HG02610 (cell line): ENCODE measurements around the gene CDC37.
"Not testable (repeated sequence)": the region's sequence is repeated elsewhere in the genome, so short reads cannot be mapped to it uniquely, and the experiment has no call there.

ENCODE experiments used
- ATAC-seq: cut with Tn5 transposase; IDR thresholded peaks from one replicate; pipeline ENCODE4 v1.9.1; 2021; ENCODE audit warnings: mild to moderate bottlenecking, moderate library complexity; ENCODE audit not compliant: unreplicated experiment

The CDC37 gene

DNA sequence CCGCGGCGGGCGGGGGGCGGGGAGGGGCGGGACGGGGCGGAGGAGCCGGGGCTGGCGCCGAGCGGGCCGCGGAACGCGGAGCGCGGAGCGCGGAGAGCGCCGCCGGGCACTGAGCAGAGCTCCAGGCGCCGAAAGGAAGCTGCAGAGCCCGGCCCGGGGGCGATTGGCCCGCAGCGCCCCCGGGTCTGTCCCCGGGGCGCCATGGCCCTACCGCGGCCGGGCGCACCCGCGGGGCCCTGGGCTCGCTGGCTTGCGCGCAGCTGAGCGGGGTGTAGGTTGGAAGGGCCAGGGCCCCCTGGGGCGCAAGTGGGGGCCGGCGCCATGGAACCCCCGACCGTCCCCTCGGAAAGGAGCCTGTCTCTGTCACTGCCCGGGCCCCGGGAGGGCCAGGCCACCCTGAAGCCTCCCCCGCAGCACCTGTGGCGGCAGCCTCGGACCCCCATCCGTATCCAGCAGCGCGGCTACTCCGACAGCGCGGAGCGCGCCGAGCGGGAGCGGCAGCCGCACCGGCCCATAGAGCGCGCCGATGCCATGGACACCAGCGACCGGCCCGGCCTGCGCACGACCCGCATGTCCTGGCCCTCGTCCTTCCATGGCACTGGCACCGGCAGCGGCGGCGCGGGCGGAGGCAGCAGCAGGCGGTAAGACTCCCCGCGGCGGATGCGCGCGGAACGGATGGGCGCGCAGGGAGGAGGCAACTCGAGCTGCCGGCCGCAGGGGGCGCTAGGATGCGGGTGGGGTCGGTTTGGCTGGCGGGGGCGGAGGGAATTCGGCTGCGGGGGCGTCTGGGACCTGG lies 17.3 kb upstream of the CDC37 start, which contains the start of gene PDE4A:
TSS of gene PDE4A (plus strand) at position 95 of the 796 bp plus-strand sequence. CDS start at position 322, 227 bp downstream.
- ATAC-seq, result no peak

DNA sequence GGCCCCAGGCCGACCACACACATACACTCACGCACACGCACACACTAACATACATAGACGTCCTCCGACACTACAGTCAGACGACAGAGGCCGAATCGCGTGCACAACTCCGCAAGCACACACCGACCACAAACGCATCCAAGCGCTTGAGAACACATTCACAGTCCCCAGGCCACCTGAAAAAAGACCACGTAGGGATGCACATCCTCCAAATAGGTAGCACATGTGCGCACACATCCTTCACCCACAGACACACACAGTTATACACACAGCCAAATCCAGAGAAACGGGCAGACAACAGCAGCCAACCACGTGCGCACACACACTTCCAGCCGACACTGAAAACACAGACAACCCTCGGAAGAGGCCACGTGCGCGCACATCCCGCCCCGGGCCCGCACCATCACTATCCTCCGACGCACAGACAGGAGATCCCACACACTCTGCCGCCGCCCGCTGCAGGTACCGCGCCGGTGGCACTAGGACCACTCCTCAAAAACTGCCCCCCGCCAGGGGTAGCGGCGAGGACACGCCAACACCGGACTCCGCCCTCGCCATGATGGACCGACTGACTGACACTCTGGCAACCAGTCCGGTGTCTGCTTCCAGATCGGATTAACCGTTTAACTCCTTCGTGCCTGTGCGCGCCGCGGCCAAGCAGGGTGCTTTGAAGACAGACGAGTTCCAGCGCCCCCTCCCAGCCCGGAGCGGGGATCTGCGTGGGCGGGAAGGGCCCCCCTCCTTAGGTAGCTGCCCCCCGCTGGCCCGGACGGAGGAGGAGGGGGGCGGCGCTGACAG lies 16.5 kb upstream of the CDC37 start:
- no peak for ATAC-seq

DNA sequence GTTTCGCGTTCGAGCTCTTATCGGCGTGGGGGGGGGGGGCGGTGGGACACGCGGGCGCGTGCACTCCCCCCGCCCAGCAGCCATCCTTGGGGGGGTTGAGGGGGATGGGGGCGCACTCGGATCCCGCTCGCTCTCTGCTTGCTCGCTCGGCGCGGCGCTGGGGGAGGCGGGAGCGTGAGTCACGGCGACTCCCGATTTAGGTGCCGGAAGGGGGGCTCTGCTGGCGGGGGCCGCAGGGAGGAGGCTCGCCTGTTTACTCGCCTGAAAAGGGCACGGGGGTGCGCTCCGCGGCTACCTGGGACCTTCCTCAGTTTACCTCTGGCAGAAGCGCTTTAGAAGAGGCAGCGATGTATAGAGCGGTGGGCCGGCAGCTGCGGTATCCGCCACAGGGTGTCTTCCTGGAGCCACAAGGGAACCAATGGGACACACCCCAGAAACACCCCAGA lies 15.9 kb upstream of the CDC37 start:
- no peak for ATAC-seq

DNA sequence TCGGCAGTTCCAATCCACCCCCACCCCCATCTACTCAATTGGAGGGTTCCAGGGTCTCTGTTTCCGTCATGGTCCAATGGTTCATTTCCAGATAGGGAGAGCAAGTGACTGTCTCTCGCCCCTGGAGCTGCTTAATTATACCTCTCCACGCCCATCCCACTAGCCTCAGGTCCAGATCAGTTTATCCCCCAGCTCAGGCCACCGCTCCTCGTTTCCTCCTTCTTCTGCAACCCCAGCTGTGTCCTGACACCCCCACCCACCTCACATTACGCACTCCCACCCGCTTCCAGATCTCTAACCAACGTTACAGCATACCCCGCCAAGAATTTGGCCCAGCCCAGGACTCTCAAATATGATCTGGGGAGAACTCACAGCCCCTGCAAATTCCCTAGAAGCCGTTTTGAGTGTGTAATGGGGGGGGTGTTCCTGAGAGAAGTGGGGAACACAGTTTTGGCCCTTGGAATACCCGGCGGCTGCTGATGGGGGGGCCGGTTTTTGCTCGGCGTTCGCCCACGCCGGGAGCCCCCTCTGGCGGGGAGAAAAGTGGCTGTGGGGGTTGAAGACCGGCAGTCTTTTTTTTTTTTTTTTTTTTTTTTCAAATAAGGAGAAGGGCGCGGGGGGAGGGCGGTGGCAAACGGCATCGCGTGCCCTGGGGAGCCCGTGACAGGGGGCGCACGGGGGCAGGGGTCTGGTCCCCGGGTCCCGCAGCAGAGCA lies 15.3 kb upstream of the CDC37 start:
- ATAC-seq, result no peak

- no peak for ATAC-seq
Measured at GRCh38 chr19:10418235-10418484, 14.8 kb upstream of the CDC37 start.

DNA sequence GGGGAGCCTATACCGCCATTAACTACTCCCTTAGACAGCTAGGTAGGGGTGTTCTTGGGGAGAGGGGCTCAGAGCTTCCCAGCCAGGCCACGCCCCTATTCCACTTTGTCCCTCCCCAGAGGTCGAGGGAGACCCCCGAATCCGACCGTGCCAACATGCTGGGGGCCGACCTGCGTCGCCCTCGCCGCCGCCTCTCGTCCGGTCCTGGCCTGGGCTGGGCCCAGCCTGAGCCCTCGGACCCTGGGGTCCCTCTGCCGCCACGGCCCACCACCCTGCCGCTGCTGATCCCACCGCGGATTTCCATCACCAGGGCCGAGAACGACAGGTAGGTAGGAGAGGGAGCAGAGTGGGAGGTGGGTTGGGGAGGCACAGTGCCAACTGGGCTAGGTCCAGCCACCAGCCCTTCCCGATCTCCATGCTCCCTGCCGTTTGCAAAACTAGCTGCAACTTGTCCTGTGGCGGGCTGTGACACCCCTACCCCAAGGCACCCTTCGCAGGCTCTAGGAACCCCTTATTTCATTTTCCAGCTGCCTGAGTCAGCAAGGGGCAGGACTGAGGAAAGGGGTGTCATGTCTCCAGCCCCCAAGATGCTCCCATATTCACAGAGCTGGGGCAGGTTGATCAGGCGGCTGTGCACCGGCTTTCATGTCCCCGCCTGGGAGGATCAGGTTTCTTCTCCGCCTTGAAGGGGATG lies 14.3 kb upstream of the CDC37 start:
- no peak for ATAC-seq

GRCh38 chr19:10416380-10417257 lies 13.3 kb upstream of the CDC37 start:
- ATAC-seq, result peak; percentile 47

DNA sequence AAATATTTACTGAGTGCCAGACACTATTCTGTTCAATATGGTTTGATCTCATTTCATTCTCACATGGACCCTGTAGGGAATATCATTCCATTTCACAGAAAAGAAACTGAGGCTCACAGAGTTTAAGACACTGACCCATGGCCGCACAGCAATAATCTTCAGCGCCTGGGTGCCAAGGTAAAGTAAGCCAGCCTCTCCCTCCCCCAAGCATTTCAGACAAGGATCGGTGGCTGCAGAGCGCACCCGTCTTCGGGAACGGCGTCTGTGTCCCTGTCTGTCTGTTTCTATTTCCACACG lies 12.7 kb upstream of the CDC37 start:
- ATAC-seq, result no peak

- ATAC-seq, result peak; percentile 59
Measured at GRCh38 chr19:10412257-10412977, 9.1 kb upstream of the CDC37 start.

GRCh38 chr19:10411224-10411623 lies 7.9 kb upstream of the CDC37 start:
- ATAC-seq, result not testable (repeated sequence)

- no peak for ATAC-seq
Measured at GRCh38 chr19:10408511-10409283, 5.4 kb upstream of the CDC37 start.

DNA sequence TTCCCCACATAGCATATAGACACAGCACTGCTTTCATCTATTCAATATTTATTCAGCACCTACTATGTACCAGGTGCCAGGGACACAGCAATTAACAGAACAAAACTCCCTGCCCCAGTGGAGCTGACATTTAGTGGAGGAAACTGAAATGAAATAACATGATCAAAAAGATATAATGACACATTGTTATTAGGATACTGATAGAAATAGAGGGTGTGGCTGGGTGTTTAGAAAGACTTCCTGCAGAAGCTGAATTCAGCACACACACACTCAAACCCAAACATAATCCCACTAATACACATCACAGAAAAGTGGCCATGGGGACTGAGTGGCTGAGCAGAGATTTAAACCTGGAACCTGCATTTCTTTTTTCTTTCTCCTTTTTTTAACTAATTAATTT lies 3.8 kb upstream of the CDC37 start:
- no peak for ATAC-seq

GRCh38 chr19:10406191-10406590 lies 2.8 kb upstream of the CDC37 start:
- ATAC-seq, result no peak

DNA sequence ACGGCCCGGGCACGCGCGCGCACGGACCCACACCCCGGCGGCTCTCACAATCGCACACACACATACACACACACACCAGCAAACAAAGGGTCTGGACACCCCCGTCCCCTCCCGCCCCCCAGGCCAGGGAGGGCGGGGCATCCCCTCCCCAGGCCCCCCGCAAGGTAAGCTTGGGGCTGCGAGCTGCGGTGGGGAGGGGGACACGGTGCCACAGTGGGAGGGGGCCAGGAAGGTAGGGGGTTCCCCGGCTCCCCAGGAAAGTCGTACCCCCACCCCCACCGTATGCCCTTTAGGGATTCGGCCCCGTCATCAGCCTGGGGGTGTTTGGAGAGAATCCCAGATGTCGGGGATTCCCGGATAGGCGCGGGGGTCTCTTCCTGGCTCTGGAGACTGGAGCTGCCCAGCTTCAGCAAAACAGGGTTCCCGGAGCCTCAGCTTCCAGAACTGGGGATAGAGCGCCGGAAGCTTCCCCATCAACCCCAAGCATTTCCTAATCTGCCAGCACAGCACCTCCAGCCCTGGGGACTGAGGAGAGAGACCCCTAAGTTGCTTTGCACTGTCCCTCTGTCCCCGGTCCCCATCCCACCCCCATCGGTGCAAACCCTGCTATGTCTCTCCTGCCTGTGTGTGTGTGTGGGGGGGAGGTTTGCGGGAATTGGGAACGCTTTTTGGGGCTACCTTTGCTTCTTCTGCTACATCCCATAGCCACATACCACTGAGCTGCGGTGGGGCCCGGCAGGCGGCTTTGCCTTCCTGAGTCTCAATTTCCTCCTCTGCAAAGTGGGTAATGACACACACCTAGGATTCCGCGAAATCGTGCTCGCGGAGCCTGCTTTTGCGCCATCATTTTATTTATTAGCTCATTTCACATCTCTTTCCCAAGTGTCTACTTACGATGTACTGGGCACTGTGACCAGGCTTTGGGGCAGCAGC lies 1.8 kb upstream of the CDC37 start:
- no peak for ATAC-seq

- ATAC-seq, result no peak
Measured at GRCh38 chr19:10402441-10403038, 802 bp downstream of the CDC37 start.

- ATAC-seq, result no peak
Measured at GRCh38 chr19:10399878-10400277, 3.5 kb downstream of the CDC37 start.

DNA sequence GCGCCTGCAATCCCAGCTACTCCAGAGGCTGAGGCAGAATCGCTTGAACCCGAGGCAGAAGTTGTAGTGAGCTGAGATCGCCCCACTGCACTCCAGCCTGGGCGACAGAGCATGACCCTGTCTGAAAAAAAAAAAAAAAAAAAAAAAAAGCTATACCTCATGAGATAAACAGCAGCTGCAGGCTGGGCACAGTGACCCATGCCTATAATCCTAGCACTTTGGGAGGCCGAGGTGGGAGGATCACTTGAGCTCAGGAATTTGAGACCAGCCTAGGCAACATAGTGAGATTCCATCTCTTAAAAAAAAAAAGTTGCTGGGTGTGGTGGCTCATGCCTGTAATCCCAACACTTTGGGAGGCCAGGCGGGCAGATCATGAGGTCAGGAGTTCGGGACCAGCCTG lies 4.0 kb downstream of the CDC37 start:
- ATAC-seq, result not testable (repeated sequence)
